Endothelial cell of umbilical vein (primary cell): ENCODE data around the gene MAP4K5. TPM values are rescaled to one million over a fixed set of nuclear protein-coding genes. Genes with fewer than 3 reads are reported as not detected.

Experiments used
- BruUV-seq: library from RNA; stranded (reverse); fragments of 400-500 nt; replicated peaks from 2 replicates; lab custom pipeline; 2021; lab: Mats Ljungman, UMichigan
- CTCF ChIA-PET: fragments of 300-600, 350-600 bp; sonication (Branson Sonifier 250); formaldehyde crosslinking; loops from one replicate; lab custom pipeline; 2021; ENCODE audit warnings: antibody characterized with exemption, inconsistent platforms; lab: Charles Lee
- POLR2A ChIA-PET: fragments of 300-600, 350-600 bp; sonication (Branson Sonifier 250); formaldehyde crosslinking; loops from one replicate; lab custom pipeline; 2021; ENCODE audit warnings: antibody characterized with exemption, inconsistent platforms; lab: Charles Lee
- DNase-seq: peaks from one replicate; pipeline ENCODE4 v3.0.0-alpha.2; 2011; ENCODE audit warnings: low read depth, low spot score
- FAIRE-seq: peaks from 2 replicates; lab custom pipeline; 2011; peaks lifted over from hg19 to GRCh38; lab: Jason Lieb, UNC
- H2AFZ ChIP-seq: 2 replicates; pipeline ENCODE4 v1.6.0; 2012; ENCODE audit warnings: low read depth, low read length, control low read depth, inconsistent platforms
- H3K27ac ChIP-seq: 2 replicates; pipeline ENCODE4 v1.5.1; 2011; ENCODE audit warnings: low read depth, mild to moderate bottlenecking, control low read depth, low read length, moderate library complexity; ENCODE audit not compliant: insufficient read depth
- H3K27me3 ChIP-seq, 2 experiments: 2 replicates each; pipeline versions ENCODE4 v1.6.0 to v1.6.1; 2011; ENCODE audit warnings: low read length in 2 of 2, mixed read lengths in 1 of 2; ENCODE audit not compliant: control insufficient read depth in 2 of 2, insufficient read depth in 2 of 2
- H3K36me3 ChIP-seq, 2 experiments: 2 replicates in 1 of 2; 3 replicates in 1 of 2; pipeline ENCODE4 v1.5.1; 2011; ENCODE audit warnings: low read length in 2 of 2, mild to moderate bottlenecking in 1 of 2, moderate library complexity in 1 of 2; ENCODE audit not compliant: control insufficient read depth in 2 of 2, insufficient read depth in 2 of 2; ENCODE audit errors: extremely low read depth in 1 of 2
- H3K4me1 ChIP-seq: 3 replicates; pipeline ENCODE4 v1.5.1; 2011; ENCODE audit warnings: mild to moderate bottlenecking, low read length; ENCODE audit not compliant: control insufficient read depth, insufficient read depth; ENCODE audit errors: extremely low read depth
- H3K4me2 ChIP-seq: 2 replicates; pipeline ENCODE4 v1.6.1; 2011; ENCODE audit warnings: low read length, control low read depth, mixed read lengths; ENCODE audit not compliant: insufficient read depth
- H3K4me3 ChIP-seq, 3 experiments: fragments of 200-600 bp in 1 of 3; sonication (generic), shearing (Covaris generic) in 1 of 3; replicated peaks in 1 of 3; 2 replicates each; pipeline ENCODE4 v1.5.1; 2011 to 2016; ENCODE audit warnings: control low read depth in 3 of 3, low read length in 3 of 3, mild to moderate bottlenecking in 2 of 3, inconsistent platforms in 1 of 3, low read depth in 1 of 3, moderate library complexity in 1 of 3; ENCODE audit not compliant: insufficient read depth in 1 of 3
- H3K79me2 ChIP-seq: 2 replicates; pipeline ENCODE4 v1.6.0; 2012; ENCODE audit warnings: low read length, inconsistent platforms; ENCODE audit not compliant: control insufficient read depth, insufficient read depth
- H3K9ac ChIP-seq: replicated peaks from 2 replicates; pipeline ENCODE3; 2011; ENCODE audit warnings: low read length, control low read depth; ENCODE audit not compliant: insufficient read depth; ENCODE audit errors: extremely low read depth
- H3K9me1 ChIP-seq: replicated peaks from 3 replicates; pipeline ENCODE4 v1.6.0; 2011; ENCODE audit warnings: mild to moderate bottlenecking, low read length; ENCODE audit not compliant: control insufficient read depth, insufficient read depth; ENCODE audit errors: extremely low read depth
- H3K9me3 ChIP-seq: replicated peaks from 2 replicates; pipeline ENCODE4 v1.5.1; 2012; ENCODE audit warnings: low read length, inconsistent platforms; ENCODE audit not compliant: control insufficient read depth, insufficient read depth
- H4K20me1 ChIP-seq: replicated peaks from 2 replicates; pipeline ENCODE3; 2011; ENCODE audit warnings: mild to moderate bottlenecking, low read length; ENCODE audit not compliant: control insufficient read depth, insufficient read depth; ENCODE audit errors: extremely low read depth
- EZH2 ChIP-seq: IDR thresholded peaks from 2 replicates; pipeline ENCODE4 v1.6.1; 2012; ENCODE audit warnings: borderline replicate concordance, low read depth, mild to moderate bottlenecking, moderate library complexity, low read length, inconsistent platforms; ENCODE audit not compliant: severe bottlenecking
- FOS ChIP-seq: IDR thresholded peaks from 2 replicates; pipeline ENCODE4 v1.6.1; 2011; ENCODE audit warnings: mild to moderate bottlenecking, low read length, moderate library complexity, borderline replicate concordance; ENCODE audit not compliant: insufficient read depth
- GATA2 ChIP-seq: IDR thresholded peaks from 2 replicates; pipeline ENCODE4 v1.7.0; 2011; ENCODE audit warnings: low read depth, mild to moderate bottlenecking, moderate library complexity, mixed read lengths, low read length; ENCODE audit not compliant: insufficient read length, insufficient read depth
- JUN ChIP-seq: IDR thresholded peaks from 2 replicates; pipeline ENCODE4 v1.6.1; 2011; ENCODE audit warnings: borderline replicate concordance, low read depth; ENCODE audit not compliant: insufficient read length, insufficient read depth
- MYC ChIP-seq: IDR thresholded peaks from one replicate; pipeline ENCODE4 v1.6.1; 2011; ENCODE audit warnings: mild to moderate bottlenecking, low read depth, low read length
- POLR2A ChIP-seq: IDR thresholded peaks from 2 replicates; pipeline ENCODE4 v1.6.1; 2012; ENCODE audit warnings: low read depth, mild to moderate bottlenecking, control low read depth, low read length
- POLR2AphosphoS5 ChIP-seq: IDR thresholded peaks from 2 replicates; pipeline ENCODE4 v1.6.1; 2012; ENCODE audit warnings: low read depth, mild to moderate bottlenecking, control low read depth, low read length, moderate library complexity; ENCODE audit not compliant: insufficient read depth
- dilution Hi-C: fragments of 300-500 bp; cut with MboI; formaldehyde crosslinking; loops from one replicate; pipeline ENCODE4 v1.15.0; 2019; ENCODE audit warnings: low sequenced_read_pairs; ENCODE audit not compliant: extremely low pct_ligation_motif_present
- intact Hi-C: fragments of 100-400 bp; cut with micrococcal nuclease; formaldehyde crosslinking; loops from one replicate; pipeline ENCODE4 v1.10.0; 2022
- polyA plus RNA-seq, 4 experiments: library from polyadenylated mRNA; depleted of rRNA in 3 of 4; stranded (reverse) in 3 of 4; unstranded in 1 of 4; fragments of >200 nt; gene quantifications; 2 replicates each; pipeline versions ENCODE4 v1.2.1 to v1.2.3, GENCODE V29; 2011 to 2012; ENCODE audit warnings: missing spikeins in 1 of 4
- total RNA-seq: library from RNA; stranded (reverse); gene quantifications from 2 replicates; pipeline ENCODE4 v1.2.3, GENCODE V29; 2021
- TF ChIP-seq, protein P1 (sequence below), 2 donors: IDR thresholded peaks; 1 replicate in 1 of 2; 2 replicates in 1 of 2; pipeline ENCODE4 v1.5.1; 2011; ENCODE audit warnings: low read length in 2 of 2, mild to moderate bottlenecking in 2 of 2, moderate library complexity in 2 of 2, control low read depth in 1 of 2, inconsistent platforms in 1 of 2, low read depth in 1 of 2; ENCODE audit not compliant: insufficient read depth in 1 of 2; ENCODE audit errors: extremely low read depth in 1 of 2
- TF ChIP-seq, protein P2 (sequence below): IDR thresholded peaks from 2 replicates; pipeline ENCODE4 v1.6.1; 2011; ENCODE audit not compliant: insufficient read depth, insufficient read length

Gene MAP4K5
- total and polyA plus RNA-seq, 2 donors (not counting 3 experiments of a cell fraction or from before 2014, with no cell fraction given): 17.4 to 73.7 TPM

DNA sequence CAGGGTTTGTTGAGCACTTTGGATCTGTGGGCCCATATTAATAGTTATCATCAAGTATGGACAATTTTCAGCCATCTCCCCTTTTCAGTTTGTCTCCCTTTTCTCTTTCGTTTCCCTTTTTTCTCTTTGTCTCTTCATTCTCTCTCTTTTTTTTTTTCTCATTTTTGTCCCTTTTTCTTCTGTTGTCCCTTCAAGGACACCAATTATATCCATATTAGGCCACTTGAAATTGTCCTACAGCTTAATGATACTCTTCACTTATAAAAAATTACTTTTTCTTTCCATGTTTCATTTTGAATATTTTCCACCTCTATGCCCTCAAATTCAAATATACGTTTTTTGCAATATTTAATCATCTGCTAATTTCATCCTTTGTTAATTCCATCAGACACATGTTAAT lies 53.3 kb downstream of the MAP4K5 start:
- dilution Hi-C loops (no loop called here), intact Hi-C loops (no loop called here)
- CTCF ChIA-PET: no interaction called here
- POLR2A ChIA-PET: no interaction called here
- Histone ChIP-seq H4K20me1 (no peaks in the 10 kb centered on the region), H3K36me3 (peaks cover 5% of the 10 kb centered on the region in 2 experiments), H3K9ac (no peak overlapping the region), H3K9me3 (no peaks in the 10 kb centered on the region), H2AFZ (no peak overlapping the region), H3K4me1 (no peaks in the 10 kb centered on the region), H3K27ac (no peak overlapping the region), H3K4me3 (no peak overlapping the region), H3K27me3 (no peaks in the 10 kb centered on the region), H3K9me1 (no peaks in the 10 kb centered on the region), H3K79me2 (no peaks in the 10 kb centered on the region), H3K4me2 (no peak overlapping the region)
- FAIRE-seq (no peak), DNase-seq (no peak)
- TF ChIP-seq MYC (no peak), POLR2A (no peak), JUN (no peak), POLR2AphosphoS5 (no peak), EZH2 (no peak), GATA2 (no peak), FOS (no peak)
- TF ChIP-seq, protein P1, sequence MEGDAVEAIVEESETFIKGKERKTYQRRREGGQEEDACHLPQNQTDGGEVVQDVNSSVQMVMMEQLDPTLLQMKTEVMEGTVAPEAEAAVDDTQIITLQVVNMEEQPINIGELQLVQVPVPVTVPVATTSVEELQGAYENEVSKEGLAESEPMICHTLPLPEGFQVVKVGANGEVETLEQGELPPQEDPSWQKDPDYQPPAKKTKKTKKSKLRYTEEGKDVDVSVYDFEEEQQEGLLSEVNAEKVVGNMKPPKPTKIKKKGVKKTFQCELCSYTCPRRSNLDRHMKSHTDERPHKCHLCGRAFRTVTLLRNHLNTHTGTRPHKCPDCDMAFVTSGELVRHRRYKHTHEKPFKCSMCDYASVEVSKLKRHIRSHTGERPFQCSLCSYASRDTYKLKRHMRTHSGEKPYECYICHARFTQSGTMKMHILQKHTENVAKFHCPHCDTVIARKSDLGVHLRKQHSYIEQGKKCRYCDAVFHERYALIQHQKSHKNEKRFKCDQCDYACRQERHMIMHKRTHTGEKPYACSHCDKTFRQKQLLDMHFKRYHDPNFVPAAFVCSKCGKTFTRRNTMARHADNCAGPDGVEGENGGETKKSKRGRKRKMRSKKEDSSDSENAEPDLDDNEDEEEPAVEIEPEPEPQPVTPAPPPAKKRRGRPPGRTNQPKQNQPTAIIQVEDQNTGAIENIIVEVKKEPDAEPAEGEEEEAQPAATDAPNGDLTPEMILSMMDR (IDR thresholded peaks at IDR 0.05; ENCODE audit: extremely low read depth in 1 of 2, insufficient read depth in 1 of 2, low read depth in 1 of 2, low read length in 2 of 2): no peak
- TF ChIP-seq, protein P2, sequence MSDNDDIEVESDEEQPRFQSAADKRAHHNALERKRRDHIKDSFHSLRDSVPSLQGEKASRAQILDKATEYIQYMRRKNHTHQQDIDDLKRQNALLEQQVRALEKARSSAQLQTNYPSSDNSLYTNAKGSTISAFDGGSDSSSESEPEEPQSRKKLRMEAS: no peak
- BruUV-seq: TSS peak; percentile 3
